ENCODE data around the gene CFAP100.

DNA sequence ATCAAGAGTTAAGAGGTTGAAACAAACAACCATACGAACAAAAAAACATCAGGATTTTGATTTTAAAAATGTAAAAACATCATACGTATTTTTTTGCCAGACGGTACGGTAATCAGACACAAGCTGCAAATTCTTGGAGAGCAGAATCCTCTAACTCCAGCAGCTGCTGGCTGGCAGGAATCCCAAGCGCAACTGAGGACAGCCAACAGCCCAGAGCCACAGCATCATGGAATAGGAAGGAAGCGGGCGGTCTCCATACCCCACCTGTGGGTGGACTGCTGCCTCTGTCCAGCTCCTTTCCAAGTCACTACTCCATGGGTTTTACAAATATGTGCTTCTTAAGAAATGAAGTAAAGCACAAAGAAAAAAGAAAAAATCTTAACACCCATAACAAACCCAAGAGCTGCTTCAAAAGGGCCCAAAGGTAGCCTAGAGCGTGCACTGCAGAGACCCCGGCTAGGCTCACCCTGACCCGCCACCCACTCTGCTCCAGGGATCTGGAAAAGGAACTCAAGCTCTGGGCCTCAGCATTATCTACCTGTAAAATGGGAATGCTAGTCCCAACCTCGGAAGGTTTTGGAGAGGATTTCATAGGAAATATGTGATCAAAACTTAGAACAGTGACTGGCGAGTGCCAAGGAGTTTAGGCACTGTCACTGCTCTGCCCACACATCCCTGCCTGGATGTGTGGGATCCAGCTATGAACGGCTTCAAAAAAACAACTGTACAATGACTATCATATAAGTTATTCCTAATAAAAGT lies 47.6 kb downstream of the CFAP100 start:
- TF ChIP-seq, protein P1, sequence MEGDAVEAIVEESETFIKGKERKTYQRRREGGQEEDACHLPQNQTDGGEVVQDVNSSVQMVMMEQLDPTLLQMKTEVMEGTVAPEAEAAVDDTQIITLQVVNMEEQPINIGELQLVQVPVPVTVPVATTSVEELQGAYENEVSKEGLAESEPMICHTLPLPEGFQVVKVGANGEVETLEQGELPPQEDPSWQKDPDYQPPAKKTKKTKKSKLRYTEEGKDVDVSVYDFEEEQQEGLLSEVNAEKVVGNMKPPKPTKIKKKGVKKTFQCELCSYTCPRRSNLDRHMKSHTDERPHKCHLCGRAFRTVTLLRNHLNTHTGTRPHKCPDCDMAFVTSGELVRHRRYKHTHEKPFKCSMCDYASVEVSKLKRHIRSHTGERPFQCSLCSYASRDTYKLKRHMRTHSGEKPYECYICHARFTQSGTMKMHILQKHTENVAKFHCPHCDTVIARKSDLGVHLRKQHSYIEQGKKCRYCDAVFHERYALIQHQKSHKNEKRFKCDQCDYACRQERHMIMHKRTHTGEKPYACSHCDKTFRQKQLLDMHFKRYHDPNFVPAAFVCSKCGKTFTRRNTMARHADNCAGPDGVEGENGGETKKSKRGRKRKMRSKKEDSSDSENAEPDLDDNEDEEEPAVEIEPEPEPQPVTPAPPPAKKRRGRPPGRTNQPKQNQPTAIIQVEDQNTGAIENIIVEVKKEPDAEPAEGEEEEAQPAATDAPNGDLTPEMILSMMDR (IDR thresholded peaks at IDR 0.05) = no peak
- no peak for TF ChIP-seq POLR2A (IDR thresholded peaks at IDR 0.05)
